Left renal pelvis (tissue), 4 donors: ENCODE results near the gene MACROD2. TPM values are rescaled to one million over a fixed set of nuclear protein-coding genes. Genes with fewer than 3 reads are reported as not detected.

ENCODE experiments used
- DNase-seq, 4 donors: peaks; one replicate each; pipeline ENCODE4 v3.0.0-alpha.2; 2013; ENCODE audit warnings: low read depth in 4 of 4, low spot score in 3 of 4
- polyA plus RNA-seq, 4 donors: library from polyadenylated mRNA; unstranded; fragments of 120-200 nt; gene quantifications; one replicate each; pipeline ENCODE4 v1.2.1, GENCODE V29; 2013; ENCODE audit not compliant: insufficient read length in 4 of 4

MACROD2 gene
- polyA plus RNA-seq, 4 donors = 7.0 to 17.8 (median 12.7) TPM

- no peak for DNase-seq
These were observed 1614.6 kb downstream of the MACROD2 start for GRCh38 chr20:15609921-15610320.

DNA sequence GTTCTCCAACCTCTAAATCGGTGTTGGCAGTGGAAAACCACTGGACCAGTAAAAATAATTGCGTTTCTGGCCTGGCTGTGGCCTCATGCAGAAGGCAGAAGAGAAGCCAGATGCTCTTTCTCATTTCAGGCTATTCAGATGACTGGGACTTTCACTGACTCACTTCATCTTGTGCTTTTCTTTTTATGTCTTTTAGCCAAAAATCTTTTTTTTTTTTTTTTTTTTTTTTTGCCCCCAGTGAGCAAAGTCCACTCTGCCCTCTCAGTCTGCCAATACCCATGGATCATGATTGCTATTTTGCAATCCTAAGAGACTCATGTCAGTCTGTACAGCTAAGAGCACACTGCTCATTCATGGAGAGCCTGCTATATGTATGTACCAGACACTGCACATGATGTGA is 1615.5 kb downstream of the MACROD2 start:
- no peak for DNase-seq

GRCh38 chr20:15611541-15611940 is 1616.2 kb downstream of the MACROD2 start:
- DNase-seq = no peak

DNA sequence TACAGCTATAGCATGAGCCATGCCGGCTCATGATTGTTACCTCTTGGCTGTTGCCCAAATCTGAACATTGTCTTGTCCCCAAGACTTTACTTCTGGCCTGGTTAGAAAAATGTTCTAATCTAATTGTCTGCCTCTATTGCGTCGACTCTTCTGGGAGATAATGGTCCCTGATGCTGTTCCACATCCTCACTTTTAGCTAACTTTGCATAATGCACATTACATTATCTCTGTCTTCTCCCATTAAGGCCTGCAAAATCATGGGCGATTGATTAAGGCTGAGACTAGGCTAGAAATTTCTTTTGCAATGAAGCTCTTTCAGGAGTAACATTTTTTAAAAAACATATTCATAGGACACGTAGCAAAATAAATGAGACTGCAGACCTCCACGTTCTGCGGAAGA is 1616.9 kb downstream of the MACROD2 start:
- no peak for DNase-seq

DNA sequence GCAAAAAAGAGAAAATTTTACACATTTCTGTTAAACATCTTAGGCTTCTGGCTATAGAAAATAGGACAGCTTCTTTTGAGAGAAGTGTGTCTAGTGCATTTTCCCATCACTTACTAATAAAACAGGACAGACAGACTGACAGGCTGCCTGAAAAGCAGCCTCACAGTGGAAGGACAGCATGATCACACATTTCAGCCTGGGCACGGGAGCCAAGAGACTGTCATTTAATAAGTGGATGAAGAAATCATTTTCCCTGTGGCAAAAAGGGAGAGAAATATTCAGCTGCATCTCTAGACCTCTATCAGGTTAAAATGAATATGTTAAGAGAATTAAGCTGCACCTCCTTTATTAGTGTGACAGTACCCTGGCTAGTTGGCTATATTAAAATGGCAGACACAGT is 1617.5 kb downstream of the MACROD2 start:
- no peak for DNase-seq

- DNase-seq = no peak
These were observed 1618.2 kb downstream of the MACROD2 start for GRCh38 chr20:15613530-15613929.

DNA sequence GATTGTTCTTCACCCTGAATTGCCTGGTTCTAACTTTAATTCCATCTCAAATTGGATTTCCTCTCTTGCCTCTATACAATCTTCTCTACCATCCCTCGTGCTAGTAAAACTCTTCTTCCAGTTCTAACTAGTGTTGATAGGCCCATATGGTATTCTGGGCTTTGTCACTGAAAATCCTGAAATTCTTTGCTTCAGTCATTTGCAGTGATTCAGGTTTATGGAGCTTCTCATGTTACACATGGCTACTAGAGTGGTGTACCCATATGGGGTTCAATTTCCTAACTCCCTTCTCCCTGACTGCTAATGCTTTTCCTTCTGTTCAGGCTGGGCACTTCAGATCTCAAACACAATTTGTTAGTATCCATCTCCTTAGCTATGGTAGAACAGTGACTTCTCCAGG is 1621.3 kb downstream of the MACROD2 start:
- no peak for DNase-seq

DNA sequence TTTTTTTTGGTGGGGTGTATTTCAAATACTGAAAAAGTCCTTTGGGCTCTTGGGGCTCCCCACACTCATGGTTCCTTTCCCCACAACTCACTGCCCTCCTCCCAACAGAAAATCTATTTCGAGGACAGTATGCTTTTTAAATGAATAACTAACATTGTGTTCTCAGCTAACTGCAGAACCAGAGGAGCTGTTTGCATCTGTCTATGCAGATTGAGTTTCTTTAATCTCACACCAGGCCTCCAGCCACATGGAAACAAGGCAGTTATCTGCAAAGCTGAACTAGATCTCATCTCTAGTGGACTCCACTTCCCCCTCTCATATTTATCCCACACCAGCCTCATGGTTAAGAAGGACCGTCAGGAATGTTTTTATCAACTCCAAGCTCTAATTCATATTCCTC is 1622.8 kb downstream of the MACROD2 start:
- DNase-seq = no peak

DNA sequence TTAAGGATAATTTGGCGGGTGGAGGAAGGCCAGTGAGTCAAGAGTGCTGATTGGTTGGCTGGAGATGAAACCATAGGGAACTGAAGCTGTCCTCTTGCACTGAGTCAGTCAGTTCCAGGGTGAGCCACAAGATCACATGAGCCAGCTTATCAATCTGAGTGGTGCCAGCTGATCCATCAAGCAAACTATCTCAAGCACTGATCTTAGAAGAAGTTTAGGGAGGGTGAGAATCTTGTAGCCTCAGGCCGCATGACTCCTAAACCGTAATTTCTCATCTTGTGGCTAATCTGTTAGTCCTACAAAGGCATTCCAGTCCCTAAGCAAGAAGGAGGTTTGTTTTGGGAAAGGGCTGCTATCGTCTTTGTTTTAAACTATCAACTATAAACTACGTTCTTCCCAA is 1623.6 kb downstream of the MACROD2 start:
- DNase-seq = no peak

- no peak for DNase-seq
These were observed 1624.0 kb downstream of the MACROD2 start for GRCh38 chr20:15619341-15619740.

DNA sequence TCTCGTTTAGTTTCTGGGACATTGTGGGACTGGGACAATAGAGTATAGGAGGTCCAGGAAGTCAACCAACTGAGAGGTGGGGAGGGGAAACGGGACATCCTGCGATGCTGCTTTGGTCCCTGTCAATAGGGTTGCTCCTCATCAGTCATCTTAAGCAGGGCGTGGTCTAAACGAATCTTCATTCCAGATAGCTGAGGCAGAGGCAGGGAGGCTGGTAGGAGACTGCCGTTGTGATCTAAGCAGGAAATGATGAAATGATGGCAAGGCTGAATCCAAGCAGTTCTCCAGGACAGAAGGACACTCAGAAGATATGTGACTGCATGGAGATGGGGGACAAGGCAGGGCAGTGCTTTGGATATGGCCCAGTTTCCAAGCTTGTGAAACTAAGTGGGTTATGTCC is 1624.5 kb downstream of the MACROD2 start:
- no peak for DNase-seq

- DNase-seq = no peak
These were observed 1627.1 kb downstream of the MACROD2 start for GRCh38 chr20:15622368-15622767.

DNA sequence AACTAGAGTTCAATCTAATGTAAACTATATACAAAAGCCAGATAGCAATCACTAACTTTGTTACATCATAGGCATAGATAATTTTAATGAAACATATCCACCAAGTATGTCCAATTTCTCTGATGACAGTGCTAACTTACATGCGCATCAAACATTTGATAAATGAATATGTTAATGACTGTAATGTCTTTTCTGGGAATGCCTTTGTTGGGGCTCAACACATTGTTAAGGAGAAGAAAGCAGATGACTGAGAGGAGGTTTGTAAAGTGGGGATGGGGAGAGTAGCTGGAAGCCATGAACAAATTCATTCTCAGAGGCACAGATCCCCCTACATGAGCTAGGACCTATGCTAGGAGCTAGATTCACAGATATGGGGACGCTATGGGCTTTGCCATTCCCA is 1627.9 kb downstream of the MACROD2 start:
- no peak for DNase-seq

DNA sequence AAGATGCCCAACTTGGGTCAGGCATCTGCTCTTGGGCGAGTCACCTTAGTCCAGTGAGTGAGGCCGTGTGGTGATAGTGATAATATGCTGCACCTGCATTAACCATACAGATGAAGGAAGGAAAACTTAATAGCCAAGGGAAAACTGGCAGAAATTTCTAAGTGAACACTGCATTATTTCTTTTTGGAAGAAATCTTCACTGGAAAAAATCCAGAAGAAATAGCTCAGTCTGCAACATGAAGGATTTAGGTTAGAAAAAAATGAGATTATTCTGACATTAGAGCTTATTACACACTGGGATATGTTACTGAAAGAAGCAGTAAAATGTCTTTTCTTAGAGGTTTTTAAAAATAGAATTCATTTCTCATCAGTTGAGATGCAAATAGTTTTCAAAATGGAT is 1630.7 kb downstream of the MACROD2 start:
- no peak for DNase-seq

GRCh38 chr20:15627089-15627488 is 1631.8 kb downstream of the MACROD2 start:
- DNase-seq = no peak

- no peak for DNase-seq
These were observed 1632.2 kb downstream of the MACROD2 start for GRCh38 chr20:15627501-15627903.

- no peak for DNase-seq
These were observed 1633.6 kb downstream of the MACROD2 start for GRCh38 chr20:15628851-15629353.

DNA sequence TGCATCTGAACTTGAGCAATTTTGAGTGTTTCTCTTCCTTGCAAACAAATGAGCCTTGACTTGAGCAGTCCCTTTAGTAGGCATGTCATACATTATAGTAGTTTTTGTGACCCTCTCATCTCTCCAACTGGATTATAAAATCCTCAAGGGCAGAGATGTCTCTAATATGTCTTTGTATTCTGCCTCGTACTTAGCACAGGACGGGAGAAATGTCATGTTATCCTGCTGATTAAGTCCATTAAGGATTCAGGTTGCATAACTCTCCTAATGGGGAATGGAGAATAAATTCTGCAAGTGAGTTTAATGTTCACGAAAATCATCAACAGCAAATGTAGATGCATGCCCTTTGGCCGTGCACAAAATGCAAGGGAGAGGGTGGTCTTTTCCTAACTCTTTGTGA is 1635.0 kb downstream of the MACROD2 start:
- DNase-seq = no peak

GRCh38 chr20:15632680-15633079 is 1637.4 kb downstream of the MACROD2 start:
- DNase-seq = no peak

- DNase-seq = no peak
These were observed 1638.8 kb downstream of the MACROD2 start for GRCh38 chr20:15634102-15634501.

- no peak for DNase-seq
These were observed 1642.2 kb downstream of the MACROD2 start for GRCh38 chr20:15637546-15637945.

DNA sequence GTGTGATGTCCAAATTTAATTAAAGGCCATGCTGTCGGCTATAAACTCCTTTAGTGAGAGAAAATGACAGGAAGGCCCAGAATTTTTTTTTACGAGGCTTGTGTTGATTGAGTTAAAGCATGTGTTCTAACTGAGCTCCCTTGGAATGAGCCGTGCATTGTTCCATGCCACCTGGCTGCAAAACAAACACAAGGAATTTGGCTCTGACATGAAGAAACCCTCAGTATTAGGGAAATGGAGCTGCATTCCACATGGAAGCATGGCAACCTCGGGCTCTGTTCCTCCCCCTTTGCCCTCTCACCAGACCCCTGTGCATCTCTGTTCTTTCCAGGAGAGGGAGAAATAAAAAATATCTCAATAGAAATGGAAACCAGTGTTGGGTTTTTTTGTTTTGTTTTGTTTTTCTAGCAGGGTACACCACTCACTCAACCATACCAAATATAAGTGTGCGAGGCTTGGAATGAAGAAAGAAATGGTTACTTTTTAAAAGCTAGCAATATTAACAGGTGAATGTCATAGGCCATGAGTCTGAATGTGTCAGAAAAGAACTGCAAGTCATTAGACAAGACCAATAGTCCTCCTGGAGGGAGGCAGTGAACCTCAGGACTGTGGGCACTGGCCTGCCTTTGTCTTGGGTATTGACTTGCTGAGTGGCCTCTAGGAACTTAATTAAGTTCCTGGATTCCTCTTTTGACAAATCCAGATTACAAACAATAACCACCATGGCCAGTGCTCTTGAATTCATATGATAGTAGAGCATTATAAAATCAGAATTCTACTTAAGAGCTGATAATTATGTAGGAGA is 1642.8 kb downstream of the MACROD2 start:
- peak; percentile 19 to 65 (median 32) for DNase-seq

GRCh38 chr20:15638816-15639215 is 1643.5 kb downstream of the MACROD2 start:
- no peak for DNase-seq
